Astrocyte (in vitro differentiated cells and primary cell): ENCODE data around the gene PICALM. TPM values are rescaled to one million over a fixed set of nuclear protein-coding genes. Genes with fewer than 3 reads are reported as not detected.

Experiments used
- DNase-seq: peaks from one replicate; pipeline ENCODE4 v3.0.0-alpha.2; 2010; ENCODE audit warnings: low read depth
- FAIRE-seq: peaks from 2 replicates; lab custom pipeline; 2011; peaks lifted over from hg19 to GRCh38; lab: Jason Lieb, UNC
- H2AFZ ChIP-seq: 2 replicates; pipeline ENCODE4 v1.6.0; 2012; ENCODE audit warnings: low read depth, low read length, inconsistent platforms
- H3K27ac ChIP-seq: 2 replicates; pipeline ENCODE4 v1.5.1; 2011; ENCODE audit warnings: low read depth, low read length, inconsistent platforms
- H3K27me3 ChIP-seq: 2 replicates; pipeline ENCODE4 v1.6.0; 2011; ENCODE audit warnings: low read length, inconsistent platforms; ENCODE audit not compliant: insufficient read depth
- H3K36me3 ChIP-seq: 2 replicates; pipeline ENCODE4 v1.5.1; 2011; ENCODE audit warnings: low read length, inconsistent platforms; ENCODE audit not compliant: insufficient read depth
- H3K4me1 ChIP-seq: 2 replicates; pipeline ENCODE4 v1.5.1; 2011; ENCODE audit warnings: low read length, inconsistent platforms; ENCODE audit not compliant: insufficient read depth
- H3K4me2 ChIP-seq: 2 replicates; pipeline ENCODE4 v1.6.0; 2012; ENCODE audit warnings: low read length, inconsistent platforms
- H3K4me3 ChIP-seq: 2 replicates; pipeline ENCODE4 v1.5.1; 2011; ENCODE audit warnings: low read depth, mild to moderate bottlenecking, low read length, inconsistent platforms; ENCODE audit not compliant: insufficient read depth
- H3K79me2 ChIP-seq: 2 replicates; pipeline ENCODE4 v1.6.0; 2012; ENCODE audit warnings: mild to moderate bottlenecking, low read length, inconsistent platforms; ENCODE audit not compliant: insufficient read depth
- H3K9ac ChIP-seq: 2 replicates; pipeline ENCODE4 v1.6.0; 2012; ENCODE audit warnings: mild to moderate bottlenecking, low read length, inconsistent platforms
- H3K9me3 ChIP-seq: 2 replicates; pipeline ENCODE4 v1.5.1; 2012; ENCODE audit warnings: low read depth, mild to moderate bottlenecking, low read length, inconsistent platforms; ENCODE audit not compliant: insufficient read depth
- H4K20me1 ChIP-seq: 2 replicates; pipeline ENCODE4 v1.6.0; 2012; ENCODE audit warnings: low read length, inconsistent platforms; ENCODE audit not compliant: insufficient read depth
- H3K27ac Mint-ChIP-seq: one replicate; pipeline ENCODE4 v1.8.0; 2021; ENCODE audit warnings: mild to moderate bottlenecking, mixed read lengths; ENCODE audit not compliant: unreplicated experiment
- H3K27me3 Mint-ChIP-seq: one replicate; pipeline ENCODE4 v1.8.0; 2021; ENCODE audit warnings: low read depth, mixed read lengths; ENCODE audit not compliant: unreplicated experiment
- H3K36me3 Mint-ChIP-seq: one replicate; pipeline ENCODE4 v1.8.0; 2021; ENCODE audit warnings: low read depth, mixed read lengths; ENCODE audit not compliant: unreplicated experiment
- H3K4me1 Mint-ChIP-seq: one replicate; pipeline ENCODE4 v1.8.0; 2021; ENCODE audit warnings: low read depth, mixed read lengths; ENCODE audit not compliant: unreplicated experiment
- H3K4me3 Mint-ChIP-seq: one replicate; pipeline ENCODE4 v1.8.0; 2021; ENCODE audit warnings: mild to moderate bottlenecking, moderate library complexity, mixed read lengths; ENCODE audit not compliant: unreplicated experiment
- H3K9me3 Mint-ChIP-seq: one replicate; pipeline ENCODE4 v1.8.0; 2021; ENCODE audit warnings: mild to moderate bottlenecking, mixed read lengths; ENCODE audit not compliant: unreplicated experiment
- CTCF ChIP-seq: IDR thresholded peaks from 2 replicates; pipeline ENCODE4 v1.5.1; 2011; ENCODE audit warnings: low read depth, mild to moderate bottlenecking, inconsistent platforms, low read length, moderate library complexity; ENCODE audit not compliant: insufficient read depth
- EZH2 ChIP-seq: IDR thresholded peaks from 2 replicates; pipeline ENCODE4 v1.6.1; 2012; ENCODE audit warnings: mild to moderate bottlenecking, low read length, inconsistent platforms; ENCODE audit not compliant: insufficient read depth
- total RNA-seq: library from RNA; stranded (reverse); gene quantifications from 2 replicates; pipeline ENCODE4 v1.2.1, GENCODE V29; 2021

PICALM gene
- total RNA-seq, 1 donor from 2014 or later = 260 TPM

GRCh38 chr11:86069408-86070101, 671 bp upstream of the PICALM start:
- Mint-ChIP-seq H3K27me3 (no peaks in the 10 kb centered on the region), H3K4me1 (peaks cover 27% of the 10 kb centered on the region), H3K27ac (peak overlapping the region; percentile 99), H3K36me3 (no peaks in the 10 kb centered on the region), H3K9me3 (peaks cover 3% of the 10 kb centered on the region), H3K4me3 (peak overlapping the region; percentile 86)
- Histone ChIP-seq H3K79me2 (peaks cover 44% of the 10 kb centered on the region), H3K27ac (peak overlapping the region; percentile 100), H3K27me3 (no peaks in the 10 kb centered on the region), H3K4me3 (peak overlapping the region; percentile 57), H3K4me1 (peaks cover 20% of the 10 kb centered on the region), H3K9me3 (no peaks in the 10 kb centered on the region), H4K20me1 (peaks cover 38% of the 10 kb centered on the region), H2AFZ (peak overlapping the region; percentile 23), H3K9ac (peak overlapping the region; percentile 93), H3K36me3 (no peaks in the 10 kb centered on the region), H3K4me2 (peak overlapping the region; percentile 87)
- TF ChIP-seq EZH2 = no peak
- TF ChIP-seq CTCF = no peak
- DNase-seq (peak; percentile 99), FAIRE-seq (peak; percentile 83)

GRCh38 chr11:86068138-86068871, 579 bp downstream of the PICALM start:
- no peaks in the 10 kb centered on the region for H3K36me3 Mint-ChIP-seq
- Histone ChIP-seq H3K27ac (peak overlapping the region; percentile 100), H2AFZ (no peak overlapping the region), H3K4me2 (peak overlapping the region; percentile 86), H3K4me1 (peaks cover 20% of the 10 kb centered on the region), H3K9me3 (no peaks in the 10 kb centered on the region), H4K20me1 (peaks cover 51% of the 10 kb centered on the region), H3K27me3 (no peaks in the 10 kb centered on the region), H3K36me3 (no peaks in the 10 kb centered on the region), H3K4me3 (peak overlapping the region; percentile 96), H3K9ac (peak overlapping the region; percentile 97), H3K79me2 (peaks cover 56% of the 10 kb centered on the region)
- peaks cover 3% of the 10 kb centered on the region for H3K9me3 Mint-ChIP-seq
- FAIRE-seq (no peak), DNase-seq (no peak)
- no peaks in the 10 kb centered on the region for H3K27me3 Mint-ChIP-seq
- no peak for TF ChIP-seq CTCF
- no peak for TF ChIP-seq EZH2
- H3K4me3 Mint-ChIP-seq = peak overlapping the region; percentile 97
- peak overlapping the region; percentile 99 for H3K27ac Mint-ChIP-seq
- H3K4me1 Mint-ChIP-seq = peaks cover 30% of the 10 kb centered on the region

GRCh38 chr11:86067851-86068137, 1.1 kb downstream of the PICALM start:
- Histone ChIP-seq H3K27me3 (no peaks in the 10 kb centered on the region), H3K27ac (peak overlapping the region; percentile 100), H3K9ac (peak overlapping the region; percentile 97), H3K79me2 (peaks cover 61% of the 10 kb centered on the region), H3K4me3 (peak overlapping the region; percentile 96), H4K20me1 (peaks cover 55% of the 10 kb centered on the region), H3K4me2 (peak overlapping the region; percentile 86), H3K9me3 (no peaks in the 10 kb centered on the region), H3K36me3 (no peaks in the 10 kb centered on the region), H2AFZ (no peak overlapping the region), H3K4me1 (peaks cover 22% of the 10 kb centered on the region)
- H3K9me3 Mint-ChIP-seq = peaks cover 3% of the 10 kb centered on the region
- H3K36me3 Mint-ChIP-seq = no peaks in the 10 kb centered on the region
- H3K4me1 Mint-ChIP-seq = peaks cover 32% of the 10 kb centered on the region
- H3K4me3 Mint-ChIP-seq = peak overlapping the region; percentile 97
- peak overlapping the region; percentile 99 for H3K27ac Mint-ChIP-seq
- FAIRE-seq = no peak
- no peak for DNase-seq
- H3K27me3 Mint-ChIP-seq = no peaks in the 10 kb centered on the region
- TF ChIP-seq EZH2 (no peak), CTCF (no peak)
